Activated B cell treated with CpG ODN at 0.5 μM for 24 hours (primary cell): ENCODE results near the gene SLC35F2. TPM values are rescaled to one million over a fixed set of nuclear protein-coding genes. Genes with fewer than 3 reads are reported as not detected.

Experiments
- ATAC-seq: fragments of 200-7000 bp; cut with Tn5 transposase; one replicate; pipeline ENCODE4 v1.10.0; 2021; ENCODE audit warnings: low read depth, mild to moderate bottlenecking, moderate library complexity
- CTCF ChIA-PET: fragments of 350-600 bp; sonication (Branson Sonifier 250); formaldehyde crosslinking; loops from one replicate; lab custom pipeline; 2021; ENCODE audit warnings: antibody characterized with exemption; lab: Charles Lee
- POLR2A ChIA-PET: fragments of 350-600 bp; sonication (Branson Sonifier 250); formaldehyde crosslinking; loops from one replicate; lab custom pipeline; 2021; ENCODE audit warnings: antibody characterized with exemption; lab: Charles Lee
- DNase-seq: peaks from one replicate; pipeline ENCODE4 v3.0.0; 2022
- H3K27ac Mint-ChIP-seq: one replicate; pipeline ENCODE4 v1.8.0; 2020; ENCODE audit warnings: mixed read lengths
- H3K27me3 Mint-ChIP-seq: one replicate; pipeline ENCODE4 v1.8.0; 2021; ENCODE audit warnings: mixed read lengths
- H3K36me3 Mint-ChIP-seq: one replicate; pipeline ENCODE4 v1.8.0; 2021; ENCODE audit warnings: low read depth, mixed read lengths
- H3K4me1 Mint-ChIP-seq: one replicate; pipeline ENCODE4 v1.8.0; 2021; ENCODE audit warnings: mixed read lengths
- H3K4me3 Mint-ChIP-seq: one replicate; pipeline ENCODE4 v1.8.0; 2020; ENCODE audit warnings: mild to moderate bottlenecking, mixed read lengths
- H3K9me3 Mint-ChIP-seq: one replicate; pipeline ENCODE4 v1.8.0; 2020; ENCODE audit warnings: mixed read lengths
- CTCF ChIP-seq: fragments of 200-600 bp; IDR thresholded peaks from one replicate; pipeline ENCODE4 v1.8.0; 2022; ENCODE audit warnings: antibody characterized with exemption, mild to moderate bottlenecking
- intact Hi-C: fragments of 100-400 bp; cut with micrococcal nuclease; formaldehyde crosslinking; loops from one replicate; pipeline ENCODE4 v1.15.1; 2024
- total RNA-seq: library from RNA; stranded (reverse); gene quantifications from 2 replicates; pipeline ENCODE4 v1.2.3, GENCODE V29; 2022

SLC35F2 gene
- total RNA-seq, 1 donor from 2014 or later = 21.9 TPM

GRCh38 chr11:107752949-107753822 lies 105.4 kb downstream of the SLC35F2 start:
- ATAC-seq = no peak
- Mint-ChIP-seq H3K9me3 (no peaks in the 10 kb centered on the region), H3K36me3 (no peaks in the 10 kb centered on the region), H3K27ac (no peak overlapping the region), H3K27me3 (peaks cover 28% of the 10 kb centered on the region), H3K4me1 (no peaks in the 10 kb centered on the region), H3K4me3 (no peak overlapping the region)
- ChIA-PET CTCF (no interaction called here), POLR2A (no interaction called here)
- TF ChIP-seq CTCF = no peak
- intact Hi-C loops = no loop called here
- DNase-seq = no peak

GRCh38 chr11:107752508-107752907 lies 106.1 kb downstream of the SLC35F2 start:
- H3K27ac Mint-ChIP-seq = no peak overlapping the region
- DNase-seq (no peak), ATAC-seq (no peak)
- H3K4me1 Mint-ChIP-seq = no peaks in the 10 kb centered on the region
- H3K36me3 Mint-ChIP-seq = no peaks in the 10 kb centered on the region
- H3K9me3 Mint-ChIP-seq = no peaks in the 10 kb centered on the region
- POLR2A ChIA-PET = no interaction called here
- TF ChIP-seq CTCF = no peak
- CTCF ChIA-PET = no interaction called here
- peaks cover 22% of the 10 kb centered on the region for H3K27me3 Mint-ChIP-seq
- intact Hi-C loops = no loop called here
- H3K4me3 Mint-ChIP-seq = no peak overlapping the region

- Mint-ChIP-seq H3K27ac (no peak overlapping the region), H3K4me1 (no peaks in the 10 kb centered on the region), H3K27me3 (peaks cover 16% of the 10 kb centered on the region), H3K36me3 (no peaks in the 10 kb centered on the region), H3K4me3 (no peak overlapping the region), H3K9me3 (no peaks in the 10 kb centered on the region)
- intact Hi-C loops = no loop called here
- ATAC-seq = no peak
- CTCF ChIA-PET = no interaction called here
- no peak for TF ChIP-seq CTCF
- DNase-seq = no peak
- POLR2A ChIA-PET = no interaction called here
Measured at GRCh38 chr11:107751082-107751481, 107.5 kb downstream of the SLC35F2 start.

GRCh38 chr11:107750313-107750712 lies 108.3 kb downstream of the SLC35F2 start:
- ATAC-seq = no peak
- H3K4me3 Mint-ChIP-seq = no peak overlapping the region
- ChIA-PET CTCF (no interaction called here), POLR2A (no interaction called here)
- H3K4me1 Mint-ChIP-seq = no peaks in the 10 kb centered on the region
- peaks cover 15% of the 10 kb centered on the region for H3K27me3 Mint-ChIP-seq
- intact Hi-C loops = no loop called here
- H3K9me3 Mint-ChIP-seq = no peaks in the 10 kb centered on the region
- TF ChIP-seq CTCF = no peak
- no peak overlapping the region for H3K27ac Mint-ChIP-seq
- H3K36me3 Mint-ChIP-seq = no peaks in the 10 kb centered on the region
- no peak for DNase-seq

GRCh38 chr11:107747622-107748021 lies 111.0 kb downstream of the SLC35F2 start:
- POLR2A ChIA-PET = no interaction called here
- Mint-ChIP-seq H3K27me3 (peaks cover 24% of the 10 kb centered on the region), H3K4me3 (no peak overlapping the region), H3K36me3 (no peaks in the 10 kb centered on the region), H3K4me1 (no peaks in the 10 kb centered on the region), H3K9me3 (no peaks in the 10 kb centered on the region), H3K27ac (no peak overlapping the region)
- CTCF ChIA-PET = no interaction called here
- ATAC-seq (no peak), DNase-seq (no peak)
- intact Hi-C loops = no loop called here
- no peak for TF ChIP-seq CTCF
